ENCODE results near the gene OR2C3. TPM values are rescaled to one million over a fixed set of nuclear protein-coding genes. Genes with fewer than 3 reads are reported as not detected.

Gene OR2C3
- polyA plus RNA-seq, 1 donor from 2014 or later = not detected

DNA sequence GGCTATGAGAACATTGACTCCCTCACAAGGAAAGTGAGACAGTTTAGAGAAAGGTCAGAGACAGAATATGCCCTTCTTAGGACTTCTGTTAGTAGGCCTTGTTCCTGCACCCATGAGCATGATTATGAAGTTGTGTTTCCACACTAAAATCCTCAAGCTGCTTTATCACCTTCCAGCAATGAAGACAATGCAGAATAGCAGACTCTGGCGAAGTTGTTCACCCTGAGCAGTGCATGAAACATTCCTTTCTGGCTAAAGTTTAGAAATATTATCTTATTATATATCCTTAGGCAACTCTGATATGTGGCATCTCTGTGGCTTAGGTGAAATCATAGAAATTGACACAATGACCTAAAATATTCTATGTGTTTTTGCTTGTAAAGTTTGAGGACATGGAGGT is 38.0 kb upstream of the OR2C3 start:
- TF ChIP-seq CTCF (IDR thresholded peaks at IDR 0.05; ENCODE audit: poor library complexity, severe bottlenecking) (no peak), MXI1 (conservative IDR thresholded peaks at IDR 0.05; ENCODE audit: poor library complexity, severe bottlenecking) (no peak), TAF1 (IDR thresholded peaks at IDR 0.05; ENCODE audit: low read depth) (no peak), SMC3 (conservative IDR thresholded peaks at IDR 0.05; ENCODE audit: poor library complexity) (no peak), POLR2AphosphoS5 (IDR thresholded peaks at IDR 0.05) (no peak), EZH2 (IDR thresholded peaks at IDR 0.05; ENCODE audit: borderline replicate concordance, insufficient read depth, low read length, poor library complexity, severe bottlenecking) (no peak), RAD21 (conservative IDR thresholded peaks at IDR 0.05) (no peak), EP300 (conservative IDR thresholded peaks at IDR 0.05; ENCODE audit: poor library complexity, severe bottlenecking) (no peak)
- TF ChIP-seq, protein P1, sequence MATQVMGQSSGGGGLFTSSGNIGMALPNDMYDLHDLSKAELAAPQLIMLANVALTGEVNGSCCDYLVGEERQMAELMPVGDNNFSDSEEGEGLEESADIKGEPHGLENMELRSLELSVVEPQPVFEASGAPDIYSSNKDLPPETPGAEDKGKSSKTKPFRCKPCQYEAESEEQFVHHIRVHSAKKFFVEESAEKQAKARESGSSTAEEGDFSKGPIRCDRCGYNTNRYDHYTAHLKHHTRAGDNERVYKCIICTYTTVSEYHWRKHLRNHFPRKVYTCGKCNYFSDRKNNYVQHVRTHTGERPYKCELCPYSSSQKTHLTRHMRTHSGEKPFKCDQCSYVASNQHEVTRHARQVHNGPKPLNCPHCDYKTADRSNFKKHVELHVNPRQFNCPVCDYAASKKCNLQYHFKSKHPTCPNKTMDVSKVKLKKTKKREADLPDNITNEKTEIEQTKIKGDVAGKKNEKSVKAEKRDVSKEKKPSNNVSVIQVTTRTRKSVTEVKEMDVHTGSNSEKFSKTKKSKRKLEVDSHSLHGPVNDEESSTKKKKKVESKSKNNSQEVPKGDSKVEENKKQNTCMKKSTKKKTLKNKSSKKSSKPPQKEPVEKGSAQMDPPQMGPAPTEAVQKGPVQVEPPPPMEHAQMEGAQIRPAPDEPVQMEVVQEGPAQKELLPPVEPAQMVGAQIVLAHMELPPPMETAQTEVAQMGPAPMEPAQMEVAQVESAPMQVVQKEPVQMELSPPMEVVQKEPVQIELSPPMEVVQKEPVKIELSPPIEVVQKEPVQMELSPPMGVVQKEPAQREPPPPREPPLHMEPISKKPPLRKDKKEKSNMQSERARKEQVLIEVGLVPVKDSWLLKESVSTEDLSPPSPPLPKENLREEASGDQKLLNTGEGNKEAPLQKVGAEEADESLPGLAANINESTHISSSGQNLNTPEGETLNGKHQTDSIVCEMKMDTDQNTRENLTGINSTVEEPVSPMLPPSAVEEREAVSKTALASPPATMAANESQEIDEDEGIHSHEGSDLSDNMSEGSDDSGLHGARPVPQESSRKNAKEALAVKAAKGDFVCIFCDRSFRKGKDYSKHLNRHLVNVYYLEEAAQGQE (IDR thresholded peaks at IDR 0.05; ENCODE audit: borderline replicate concordance) = no peak
- Histone ChIP-seq H3K4me3 (ENCODE audit: low read length) (no peak overlapping the region), H3K27ac (ENCODE audit: low read length) (no peak overlapping the region), H4K20me1 (ENCODE audit: insufficient read depth) (no peaks in the 10 kb centered on the region), H3K79me2 (replicated peaks; ENCODE audit: insufficient read depth, low read length) (no peaks in the 10 kb centered on the region), H3K4me2 (ENCODE audit: low read length) (no peak overlapping the region), H3F3A (ENCODE audit: insufficient read depth, low read length, poor library complexity, severe bottlenecking) (no peaks in the 10 kb centered on the region), H2AFZ (ENCODE audit: low read depth, low read length) (no peak overlapping the region), H3K9me2 (ENCODE audit: insufficient read depth, low read length) (no peaks in the 10 kb centered on the region), H3K36me3 (ENCODE audit: insufficient read depth, low read length) (no peaks in the 10 kb centered on the region), H3K9me3 (ENCODE audit: low read length) (no peaks in the 10 kb centered on the region), H3K9ac (ENCODE audit: low read length) (no peak overlapping the region), H3K27me3 (ENCODE audit: insufficient read depth, low read depth, low read length) (no peaks in the 10 kb centered on the region)

GRCh38 chr1:247562198-247562597 is 26.0 kb upstream of the OR2C3 start:
- no peak overlapping the region for H3K4me2 ChIP-seq (ENCODE audit: low read length)
- H3K27ac ChIP-seq (ENCODE audit: low read length) = no peak overlapping the region
- no peak overlapping the region for H3K9ac ChIP-seq (ENCODE audit: low read length)
- no peaks in the 10 kb centered on the region for H4K20me1 ChIP-seq (ENCODE audit: insufficient read depth)
- no peaks in the 10 kb centered on the region for H3K9me2 ChIP-seq (ENCODE audit: insufficient read depth, low read length)
- H3K36me3 ChIP-seq (ENCODE audit: insufficient read depth, low read length) = no peaks in the 10 kb centered on the region
- no peak overlapping the region for H2AFZ ChIP-seq (ENCODE audit: low read depth, low read length)
- no peaks in the 10 kb centered on the region for H3F3A ChIP-seq (ENCODE audit: insufficient read depth, low read length, poor library complexity, severe bottlenecking)
- H3K27me3 ChIP-seq (ENCODE audit: insufficient read depth, low read depth, low read length) = no peaks in the 10 kb centered on the region
- H3K9me3 ChIP-seq (ENCODE audit: low read length) = no peaks in the 10 kb centered on the region
- no peaks in the 10 kb centered on the region for H3K79me2 ChIP-seq (replicated peaks; ENCODE audit: insufficient read depth, low read length)
- no peak overlapping the region for H3K4me3 ChIP-seq (ENCODE audit: low read length)
- TF ChIP-seq EZH2 (IDR thresholded peaks at IDR 0.05; ENCODE audit: borderline replicate concordance, insufficient read depth, low read length, poor library complexity, severe bottlenecking) (no peak), MXI1 (conservative IDR thresholded peaks at IDR 0.05; ENCODE audit: poor library complexity, severe bottlenecking) (no peak), EP300 (conservative IDR thresholded peaks at IDR 0.05; ENCODE audit: poor library complexity, severe bottlenecking) (no peak), RAD21 (conservative IDR thresholded peaks at IDR 0.05) (no peak)
